K562 (cell line): ENCODE results near the gene LIPT2.

Experiments
- CTCF ChIP-seq, 3 experiments: IDR thresholded peaks in 2 of 3; conservative IDR thresholded peaks in 1 of 3; 2 replicates each; pipeline ENCODE4 v1.5.1; 2011 to 2012; ENCODE audit warnings: low read length in 3 of 3, mild to moderate bottlenecking in 3 of 3, control low read depth in 2 of 3, improper control_type of control experiment in 1 of 3, inconsistent platforms in 1 of 3, low read depth in 1 of 3, mixed read lengths in 1 of 3, moderate library complexity in 1 of 3; ENCODE audit not compliant: insufficient read depth in 2 of 3
- JUND ChIP-seq, 2 experiments: IDR thresholded peaks; 2 replicates in 1 of 2; 3 replicates in 1 of 2; pipeline ENCODE4 v1.6.1; 2011; ENCODE audit warnings: borderline replicate concordance in 2 of 2, low read depth in 2 of 2, low read length in 2 of 2, improper control_type of control experiment in 1 of 2, missing biosample characterization in 1 of 2, missing genetic modification characterization in 1 of 2, missing genetic modification reagents in 1 of 2
- TCF7L2 ChIP-seq: fragments of 150-350 bp; IDR thresholded peaks from 2 replicates; pipeline ENCODE4 v1.6.1; 2016; ENCODE audit warnings: low read depth, mild to moderate bottlenecking, low read length, moderate library complexity
- THRAP3 ChIP-seq: fragments of 450-650 bp; IDR thresholded peaks from 2 replicates; pipeline ENCODE4 v1.6.1; 2016; ENCODE audit warnings: mild to moderate bottlenecking, inconsistent platforms, borderline replicate concordance
- ZFP36 ChIP-seq: fragments of 150-350 bp; IDR thresholded peaks from 2 replicates; pipeline ENCODE4 v1.6.1; 2018; ENCODE audit warnings: low read length, low read depth; ENCODE audit not compliant: partially characterized antibody

GRCh38 chr11:74464746-74465145, 28.8 kb downstream of the LIPT2 start:
- TF ChIP-seq JUND (IDR thresholded peaks at IDR 0.05; ENCODE audit: borderline replicate concordance, low read depth, low read length): no peak
- no peak for TF ChIP-seq JUND (tag; IDR thresholded peaks at IDR 0.05; ENCODE audit: borderline replicate concordance, low read depth, low read length)
- TF ChIP-seq ZFP36: no peak
- no peak for TF ChIP-seq TCF7L2
- TF ChIP-seq CTCF (IDR thresholded peaks at IDR 0.05 in 2 of 3, conservative IDR thresholded peaks at IDR 0.05 in 1 of 3; ENCODE audit: insufficient read depth in 2 of 3, low read depth in 1 of 3, low read length in 3 of 3): no peak
- TF ChIP-seq THRAP3: no peak
